Activated CD8-positive, alpha-beta T cell treated with anti-CD3 and anti-CD28 coated beads, Interleukin-2, amount 10 ng/mL, durations not matched to agents 7 days and 5 days (primary cell): ENCODE measurements around the gene SELENOI. TPM values are rescaled to one million over a fixed set of nuclear protein-coding genes. Genes with fewer than 3 reads are reported as not detected.
A peak's percentile ranks its signal among the peaks of the same experiment; 100 is the strongest.
"Not testable (repeated sequence)": the region's sequence is repeated elsewhere in the genome, so short reads cannot be mapped to it uniquely, and the experiment has no call there.

Source experiments
- ATAC-seq: fragments of 150-1000 bp; cut with Tn5 transposase; one replicate; pipeline ENCODE4 v1.10.0; 2021; ENCODE audit warnings: moderate library complexity
- CTCF ChIA-PET: fragments of 350-600 bp; sonication (Branson Sonifier 250); formaldehyde crosslinking; loops from one replicate; lab custom pipeline; 2021; ENCODE audit warnings: antibody characterized with exemption; lab: Charles Lee
- POLR2A ChIA-PET: fragments of 350-600 bp; sonication (Branson Sonifier 250); formaldehyde crosslinking; loops from one replicate; lab custom pipeline; 2021; ENCODE audit warnings: antibody characterized with exemption; lab: Charles Lee
- DNase-seq: peaks from one replicate; pipeline ENCODE4 v3.0.0-alpha.2; 2020
- H3K27ac Mint-ChIP-seq: one replicate; pipeline ENCODE4 v1.8.0; 2021; ENCODE audit warnings: mild to moderate bottlenecking, mixed read lengths
- H3K27me3 Mint-ChIP-seq: one replicate; pipeline ENCODE4 v1.8.0; 2021; ENCODE audit warnings: low read depth, mixed read lengths
- H3K36me3 Mint-ChIP-seq: one replicate; pipeline ENCODE4 v1.8.0; 2021; ENCODE audit warnings: low read depth, mixed read lengths
- H3K4me1 Mint-ChIP-seq: one replicate; pipeline ENCODE4 v1.8.0; 2021; ENCODE audit warnings: low read depth, mixed read lengths
- H3K4me3 Mint-ChIP-seq: one replicate; pipeline ENCODE4 v1.8.0; 2021; ENCODE audit warnings: mild to moderate bottlenecking, mixed read lengths
- H3K9me3 Mint-ChIP-seq: one replicate; pipeline ENCODE4 v1.8.0; 2022; ENCODE audit warnings: mixed read lengths; ENCODE audit not compliant: insufficient read depth
- total RNA-seq, 2 experiments: library from RNA; stranded (reverse); gene quantifications; one replicate each; pipeline ENCODE4 v1.2.3, GENCODE V29; 2021

The SELENOI gene
- total RNA-seq, 2 experiments from 2014 or later, result 36.8 to 37.6 TPM

DNA sequence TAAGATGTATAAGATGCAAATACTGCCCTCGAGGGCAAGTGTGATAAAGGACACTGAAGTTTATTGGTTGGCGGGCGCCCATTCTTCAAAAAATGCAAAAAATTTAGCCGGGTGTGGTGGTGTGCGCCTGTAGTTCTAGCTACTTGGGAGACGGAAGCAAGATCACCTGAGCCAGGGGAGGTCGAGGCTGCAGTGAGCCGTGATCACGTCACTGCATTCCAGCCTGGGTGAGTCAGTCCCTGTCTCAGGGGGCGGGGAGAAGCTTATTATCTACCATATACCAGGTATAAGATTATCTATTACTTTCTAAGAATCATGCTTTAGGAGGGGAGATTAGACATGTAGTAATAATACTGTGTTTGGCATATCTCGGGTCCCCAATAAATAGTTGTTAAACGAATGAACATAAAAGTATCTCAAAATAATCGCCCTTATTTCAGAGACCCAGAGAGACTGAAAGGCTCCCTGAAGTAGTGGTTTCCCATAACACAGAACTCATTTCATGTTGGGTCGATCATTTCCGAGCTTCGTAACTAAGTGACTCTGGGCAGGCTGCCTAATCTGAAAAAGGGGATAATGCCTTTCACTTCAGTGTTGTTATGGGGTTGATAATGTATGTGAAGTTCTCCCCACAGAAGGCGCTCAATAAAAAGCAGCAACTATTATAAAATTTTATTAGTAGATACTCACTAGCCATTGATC lies 1.2 kb upstream of the SELENOI start:
- peak overlapping the region; percentile 95 for H3K27ac Mint-ChIP-seq
- peaks cover 40% of the 10 kb centered on the region for H3K4me1 Mint-ChIP-seq
- peaks cover 22% of the 10 kb centered on the region for H3K36me3 Mint-ChIP-seq
- H3K9me3 Mint-ChIP-seq, result no peaks in the 10 kb centered on the region
- peak overlapping the region; percentile 92 for H3K4me3 Mint-ChIP-seq
- ATAC-seq (no peak), DNase-seq (no peak)
- POLR2A ChIA-PET, result interaction anchor here (0.7 to 4.3 kb wide), 4 partner anchors 9 to 160 kb away, joined by 3 to 26 read pairs (median 4); partner anchors contain the start of genes HADHA and HADHB
- H3K27me3 Mint-ChIP-seq, result no peaks in the 10 kb centered on the region
- CTCF ChIA-PET, result interaction anchor here (0.9 to 4.6 kb wide), 7 partner anchors 10 to 124 kb away, joined by 3 to 20 read pairs (median 11); partner anchors contain the start of genes HADHA and HADHB

DNA sequence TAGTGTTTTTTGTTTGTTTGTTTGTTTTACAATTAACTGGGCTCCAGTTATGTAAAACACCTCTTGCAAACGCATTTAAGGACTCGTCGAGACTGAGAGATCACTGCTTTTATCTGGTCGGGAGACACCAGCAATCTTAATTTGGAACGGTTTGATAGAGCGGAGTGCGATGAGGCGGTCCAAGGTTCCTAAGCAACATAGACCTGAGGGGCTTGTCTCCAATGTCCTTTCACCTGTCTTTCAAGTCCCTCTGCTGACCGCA lies 729 bp upstream of the SELENOI start:
- H3K36me3 Mint-ChIP-seq, result peaks cover 22% of the 10 kb centered on the region
- H3K27ac Mint-ChIP-seq, result peak overlapping the region; percentile 95
- H3K9me3 Mint-ChIP-seq, result no peaks in the 10 kb centered on the region
- no peak for ATAC-seq
- DNase-seq, result no peak
- ChIA-PET CTCF (interaction anchor here (0.7 to 4.6 kb wide), 9 partner anchors 10 to 124 kb away, joined by 3 to 20 read pairs (median 3); partner anchors contain the start of genes HADHA and HADHB), POLR2A (interaction anchor here (0.6 to 4.3 kb wide), 8 partner anchors 7 to 1372 kb away, joined by 3 to 26 read pairs (median 4); partner anchors contain the start of genes HADHA and HADHB)
- peak overlapping the region; percentile 92 for H3K4me3 Mint-ChIP-seq
- H3K4me1 Mint-ChIP-seq, result peaks cover 41% of the 10 kb centered on the region
- H3K27me3 Mint-ChIP-seq, result no peaks in the 10 kb centered on the region

DNA sequence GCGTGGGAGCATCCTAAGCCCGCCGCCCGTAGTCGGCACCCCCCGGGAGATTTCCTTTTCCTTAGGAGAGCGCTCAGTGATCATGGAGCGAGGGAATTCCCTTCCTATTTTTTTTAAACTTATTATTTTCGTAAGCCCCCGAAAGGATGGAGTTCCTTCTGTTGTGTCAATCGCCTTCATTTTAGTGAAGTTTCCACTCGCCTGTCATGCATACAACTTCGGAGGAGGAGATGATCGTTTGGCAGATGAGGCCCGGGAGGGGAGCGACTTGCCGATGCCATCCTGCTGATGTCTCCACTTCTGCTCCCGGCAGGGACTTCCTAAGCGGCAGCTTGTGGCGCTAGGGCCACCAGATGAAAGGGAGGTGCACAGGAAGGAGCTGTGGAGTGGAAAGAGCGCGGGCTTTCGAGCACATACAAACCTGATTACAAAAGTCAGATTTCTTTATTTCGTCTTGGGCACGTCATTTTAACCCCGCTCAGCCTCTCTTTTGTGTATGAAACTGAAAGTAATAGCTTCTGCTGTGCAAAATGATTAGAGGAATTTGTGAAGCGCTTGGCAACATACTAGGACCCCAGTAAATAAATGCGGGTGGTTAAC lies 611 bp downstream of the SELENOI start, which contains the start of gene ADGRF3:
ADGRF3 (minus strand) TSS at position 336 of the 600 bp plus-strand sequence. CDS start 555 bp downstream, outside the sequence.
- peak within 1 kb of the TSS; percentile 95 for H3K27ac Mint-ChIP-seq
- peaks cover 45% of the 10 kb centered on the region for H3K4me1 Mint-ChIP-seq
- CTCF ChIA-PET, result interaction anchor here (0.9 to 4.6 kb wide), 5 partner anchors 10 to 123 kb away, joined by 3 to 20 read pairs (median 17); partner anchors contain the start of genes HADHA and HADHB
- no peaks in the 10 kb centered on the region for H3K9me3 Mint-ChIP-seq
- ATAC-seq, result peak; percentile 32
- no peaks in the 10 kb centered on the region for H3K27me3 Mint-ChIP-seq
- POLR2A ChIA-PET, result interaction anchor here (0.6 to 4.3 kb wide), 14 partner anchors 10 to 1215 kb away, joined by 3 to 26 read pairs (median 4); partner anchors contain the start of genes HADHA, HADHB and RAB10
- peak; percentile 81 for DNase-seq
- peak within 1 kb of the TSS; percentile 92 for H3K4me3 Mint-ChIP-seq
- H3K36me3 Mint-ChIP-seq, result peaks cover 31% of the 10 kb centered on the region

DNA sequence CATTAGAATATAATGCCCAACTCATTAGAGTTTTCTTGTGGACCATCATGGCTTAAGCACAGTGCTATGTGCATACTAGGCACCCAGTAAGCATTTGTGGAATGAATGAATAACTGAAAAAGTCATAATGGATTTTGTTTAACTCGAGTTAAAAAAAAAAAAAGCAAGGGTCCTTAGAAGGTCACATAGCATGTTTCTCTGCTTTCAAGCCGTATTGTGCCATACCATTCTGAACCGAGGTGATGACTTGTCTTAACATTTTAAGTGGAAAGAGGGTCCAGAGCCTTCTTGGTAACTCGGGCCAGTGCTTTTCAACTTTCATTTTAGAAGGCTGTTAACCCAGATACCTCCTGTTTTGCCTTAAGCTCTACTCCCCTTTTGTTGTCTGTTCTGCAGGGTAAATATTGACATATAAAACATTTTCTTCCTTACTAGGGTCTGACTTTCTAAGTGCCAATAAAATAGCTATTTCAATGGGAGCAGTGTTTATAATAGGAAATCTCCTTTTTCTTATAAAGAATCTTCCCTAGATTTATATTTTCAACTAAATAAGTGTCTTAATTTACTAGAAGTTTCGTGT lies 1.4 kb downstream of the SELENOI start:
- H3K36me3 Mint-ChIP-seq, result peaks cover 36% of the 10 kb centered on the region
- H3K4me1 Mint-ChIP-seq, result peaks cover 50% of the 10 kb centered on the region
- peak overlapping the region; percentile 95 for H3K27ac Mint-ChIP-seq
- DNase-seq (no peak), ATAC-seq (no peak)
- peak overlapping the region; percentile 92 for H3K4me3 Mint-ChIP-seq
- H3K27me3 Mint-ChIP-seq, result no peaks in the 10 kb centered on the region
- POLR2A ChIA-PET, result interaction anchor here (0.7 to 4.3 kb wide), 12 partner anchors 9 to 552 kb away, joined by 3 to 26 read pairs (median 4); partner anchors contain the start of genes HADHA, HADHB and RAB10
- no peaks in the 10 kb centered on the region for H3K9me3 Mint-ChIP-seq
- CTCF ChIA-PET, result interaction anchor here (0.5 to 4.6 kb wide), 6 partner anchors 9 to 1076 kb away, joined by 3 to 20 read pairs (median 11); partner anchors contain the start of genes HADHA and HADHB

DNA sequence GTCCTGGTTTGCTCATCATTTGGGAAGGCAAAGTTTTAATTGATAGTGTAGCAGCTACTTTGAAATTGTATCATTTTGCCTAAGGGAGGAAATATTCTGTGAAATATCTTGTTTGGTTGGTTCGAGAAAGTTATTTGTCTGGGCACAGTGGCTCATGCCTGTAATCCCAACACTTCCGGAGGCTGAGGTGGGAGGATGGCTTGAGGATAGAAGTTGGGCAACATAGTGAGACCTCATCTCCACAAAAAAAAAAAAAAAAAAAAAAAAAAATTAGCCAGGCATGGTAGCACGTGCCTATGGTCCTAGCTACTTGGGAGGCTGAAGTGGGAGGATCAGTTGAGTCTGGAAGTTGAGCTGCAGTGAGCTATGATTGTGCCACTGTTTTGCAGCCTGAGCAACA lies 3.7 kb downstream of the SELENOI start:
- Mint-ChIP-seq H3K27me3 (no peaks in the 10 kb centered on the region), H3K36me3 (peaks cover 43% of the 10 kb centered on the region), H3K9me3 (no peaks in the 10 kb centered on the region), H3K27ac (no peak overlapping the region), H3K4me1 (peaks cover 39% of the 10 kb centered on the region), H3K4me3 (no peak overlapping the region)
- ChIA-PET POLR2A (no interaction called here), CTCF (no interaction called here)
- ATAC-seq (no peak), DNase-seq (no peak)

DNA sequence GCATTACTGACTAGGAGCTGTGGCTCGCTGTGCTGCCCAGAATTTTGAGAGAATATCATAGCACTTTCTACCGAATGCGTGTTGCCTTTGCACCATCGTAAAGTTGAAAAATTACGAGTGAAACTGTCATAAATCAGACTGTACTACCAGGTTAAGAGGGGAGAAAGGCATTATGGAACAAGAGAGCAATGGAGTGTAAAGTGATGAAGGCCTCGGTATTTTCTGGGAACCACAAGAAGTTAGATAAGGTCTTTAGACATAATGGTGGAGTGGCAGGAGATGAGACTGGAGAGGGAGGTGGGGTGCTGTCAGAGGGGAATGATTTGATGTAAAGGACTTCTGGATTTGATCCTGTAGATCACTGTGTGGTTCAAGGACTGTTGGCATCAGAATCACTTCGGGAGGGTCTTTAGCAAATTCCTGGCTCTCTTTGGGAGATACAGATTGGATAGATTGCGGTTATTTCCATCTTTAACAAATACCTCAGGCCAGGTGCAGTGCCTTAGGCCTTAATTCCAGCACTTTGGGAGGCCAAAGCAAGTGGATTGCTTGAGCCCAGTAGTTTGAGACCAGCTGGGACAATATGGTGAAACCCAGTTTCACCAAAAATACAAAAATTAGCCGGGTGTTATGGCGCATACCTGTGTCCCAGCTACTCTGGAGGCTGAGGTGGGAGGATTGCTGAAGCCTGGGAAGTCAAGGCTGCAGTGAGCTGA lies 5.6 kb downstream of the SELENOI start:
- H3K4me1 Mint-ChIP-seq, result peaks cover 45% of the 10 kb centered on the region
- POLR2A ChIA-PET, result no interaction called here
- DNase-seq (no peak), ATAC-seq (no peak)
- H3K27ac Mint-ChIP-seq, result peak overlapping the region; percentile 14
- H3K4me3 Mint-ChIP-seq, result no peak overlapping the region
- no peaks in the 10 kb centered on the region for H3K9me3 Mint-ChIP-seq
- CTCF ChIA-PET, result no interaction called here
- H3K36me3 Mint-ChIP-seq, result peaks cover 40% of the 10 kb centered on the region
- H3K27me3 Mint-ChIP-seq, result no peaks in the 10 kb centered on the region

DNA sequence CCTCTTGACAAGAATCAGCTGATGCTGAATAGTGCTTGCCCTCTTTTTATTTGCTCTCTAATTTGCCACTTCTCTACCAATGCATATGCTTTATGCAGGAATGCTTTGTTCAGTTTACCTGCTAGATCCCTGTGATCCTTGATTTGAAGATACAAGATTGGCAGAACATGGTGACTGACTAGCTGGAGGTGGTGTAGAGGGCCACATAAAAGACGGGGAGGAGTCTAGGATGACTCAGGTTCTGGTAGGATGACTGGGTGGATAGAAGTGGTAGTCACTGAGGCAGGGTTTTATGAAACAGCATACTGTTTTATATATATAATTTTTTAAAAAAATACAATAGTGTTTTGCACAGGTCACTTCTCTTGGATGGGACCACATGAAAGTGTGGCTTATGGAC lies 6.9 kb downstream of the SELENOI start:
- Mint-ChIP-seq H3K4me1 (peaks cover 43% of the 10 kb centered on the region), H3K4me3 (no peak overlapping the region), H3K27me3 (no peaks in the 10 kb centered on the region), H3K9me3 (no peaks in the 10 kb centered on the region), H3K36me3 (peaks cover 39% of the 10 kb centered on the region), H3K27ac (no peak overlapping the region)
- peak; percentile 30 for DNase-seq
- CTCF ChIA-PET, result no interaction called here
- ATAC-seq, result no peak
- POLR2A ChIA-PET, result interaction anchor here (1.0 kb wide), 1 partner anchor 9 kb away, joined by 3 read pairs; no protein-coding TSS in a partner anchor

DNA sequence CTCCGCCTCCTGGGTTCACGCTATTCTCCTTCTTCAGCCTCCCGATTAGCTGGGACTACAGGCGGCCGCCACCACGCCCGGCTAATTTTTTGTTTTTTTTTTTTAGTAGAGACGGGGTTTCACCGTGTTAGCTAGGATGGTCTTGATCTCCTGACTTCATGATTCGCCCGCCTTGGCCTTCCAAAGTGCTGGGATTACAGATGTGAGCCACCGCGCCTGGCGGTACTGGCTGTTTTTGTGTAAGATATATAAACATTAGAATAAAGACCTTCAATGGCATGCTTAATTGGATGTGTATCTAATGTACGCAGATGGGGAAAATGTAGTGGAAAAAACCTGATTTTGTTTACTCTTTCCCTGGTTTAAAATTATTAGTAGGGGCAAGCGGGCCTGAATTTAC lies 8.5 kb downstream of the SELENOI start:
- H3K27ac Mint-ChIP-seq, H3K4me3 Mint-ChIP-seq, POLR2A ChIA-PET, H3K27me3 Mint-ChIP-seq, H3K9me3 Mint-ChIP-seq, ATAC-seq, DNase-seq: not testable (repeated sequence)
- CTCF ChIA-PET, result interaction anchor here (1.5 to 4.0 kb wide), 3 partner anchors 8 to 110 kb away, joined by 3 to 20 read pairs (median 5); partner anchors contain the start of genes ADGRF3, HADHA, HADHB and SELENOI
- Mint-ChIP-seq H3K4me1 (peaks cover 38% of the 10 kb centered on the region), H3K36me3 (peaks cover 38% of the 10 kb centered on the region)

DNA sequence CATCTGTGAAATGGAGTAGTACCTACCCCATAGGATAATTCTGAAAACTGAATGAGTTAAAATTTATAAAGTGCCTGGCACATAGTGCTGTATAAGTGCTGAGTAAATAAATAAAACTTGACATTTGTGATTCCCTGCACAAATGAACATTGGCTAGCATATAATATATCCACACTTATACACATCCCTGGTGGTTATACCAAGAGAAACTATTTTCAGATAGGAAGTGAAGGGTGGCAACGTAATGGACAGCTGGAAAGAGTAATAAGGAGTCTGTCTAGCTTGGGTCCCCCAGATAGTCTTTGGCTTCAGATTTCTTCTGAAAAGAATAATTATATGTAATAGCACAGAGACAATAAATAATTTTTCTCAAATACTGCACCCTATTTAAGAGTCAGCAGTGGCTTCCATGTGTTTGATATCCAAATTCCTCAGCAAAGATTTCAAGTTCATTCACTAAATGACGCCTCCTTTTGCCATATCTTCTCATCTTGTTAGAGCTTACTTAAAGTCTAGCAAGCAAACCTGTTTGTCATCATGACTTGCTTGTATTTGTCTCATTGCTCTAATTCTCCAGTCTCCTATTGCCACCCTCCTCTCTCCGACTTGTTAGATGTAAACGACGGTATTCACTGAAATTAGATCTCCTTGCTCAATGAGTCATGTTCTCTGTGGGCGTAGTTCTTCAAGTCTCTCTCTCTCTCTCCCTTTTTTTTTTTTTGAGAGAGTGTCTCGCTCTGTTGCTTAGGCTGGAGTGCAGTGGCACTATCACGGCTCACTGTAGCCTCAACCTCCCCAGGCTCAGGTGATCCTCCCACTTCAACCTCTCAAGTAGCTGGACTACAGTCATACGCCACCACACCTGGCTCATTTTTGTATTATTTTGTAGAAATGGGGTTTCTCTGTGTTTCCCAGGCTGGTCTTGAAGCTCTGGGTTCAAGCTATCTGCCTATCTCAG lies 9.4 kb downstream of the SELENOI start:
- H3K27me3 Mint-ChIP-seq, result no peaks in the 10 kb centered on the region
- no peak overlapping the region for H3K4me3 Mint-ChIP-seq
- peaks cover 35% of the 10 kb centered on the region for H3K36me3 Mint-ChIP-seq
- peaks cover 42% of the 10 kb centered on the region for H3K4me1 Mint-ChIP-seq
- DNase-seq (no peak), ATAC-seq (no peak)
- no peak overlapping the region for H3K27ac Mint-ChIP-seq
- POLR2A ChIA-PET, result interaction anchor here (1.4 to 2.9 kb wide), 2 partner anchors 8 to 10 kb away, joined by 5 to 11 read pairs; partner anchors contain the start of genes ADGRF3 and SELENOI
- CTCF ChIA-PET, result interaction anchor here (0.7 to 4.0 kb wide), 7 partner anchors 7 to 170 kb away, joined by 3 to 20 read pairs (median 3); partner anchors contain the start of genes ADGRF3, HADHA, HADHB and SELENOI
- H3K9me3 Mint-ChIP-seq, result no peaks in the 10 kb centered on the region

DNA sequence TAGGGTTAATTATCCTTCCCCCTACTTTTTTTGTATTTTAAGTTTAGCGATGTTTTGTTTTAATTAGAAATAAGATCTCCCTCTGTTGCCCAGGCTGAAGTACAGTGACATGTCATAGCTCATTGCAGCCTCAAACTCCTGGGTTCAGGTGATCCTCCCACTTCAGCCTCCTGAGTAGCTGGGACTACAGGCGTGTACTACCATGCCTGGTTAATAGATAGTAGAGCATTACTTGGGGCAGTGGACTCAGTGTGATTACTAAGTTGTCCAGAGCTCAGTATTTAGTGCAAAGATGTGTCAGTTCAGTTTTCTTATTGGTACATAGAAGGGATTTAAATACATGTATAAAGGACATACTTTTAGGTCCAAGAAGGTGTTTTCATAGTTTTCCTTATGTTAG lies 10.2 kb downstream of the SELENOI start:
- DNase-seq, result no peak
- Mint-ChIP-seq H3K4me3 (no peak overlapping the region), H3K27me3 (no peaks in the 10 kb centered on the region), H3K36me3 (peaks cover 35% of the 10 kb centered on the region), H3K4me1 (peaks cover 39% of the 10 kb centered on the region), H3K27ac (no peak overlapping the region), H3K9me3 (no peaks in the 10 kb centered on the region)
- no peak for ATAC-seq
- ChIA-PET CTCF (interaction anchor here (0.7 to 4.0 kb wide), 6 partner anchors 9 to 171 kb away, joined by 3 to 20 read pairs (median 3); partner anchors contain the start of genes ADGRF3, HADHA, HADHB and SELENOI), POLR2A (interaction anchor here (1.4 to 2.9 kb wide), 2 partner anchors 9 to 10 kb away, joined by 5 to 11 read pairs; partner anchors contain the start of genes ADGRF3 and SELENOI)
